ENCODE results near the gene NALCN.

DNA sequence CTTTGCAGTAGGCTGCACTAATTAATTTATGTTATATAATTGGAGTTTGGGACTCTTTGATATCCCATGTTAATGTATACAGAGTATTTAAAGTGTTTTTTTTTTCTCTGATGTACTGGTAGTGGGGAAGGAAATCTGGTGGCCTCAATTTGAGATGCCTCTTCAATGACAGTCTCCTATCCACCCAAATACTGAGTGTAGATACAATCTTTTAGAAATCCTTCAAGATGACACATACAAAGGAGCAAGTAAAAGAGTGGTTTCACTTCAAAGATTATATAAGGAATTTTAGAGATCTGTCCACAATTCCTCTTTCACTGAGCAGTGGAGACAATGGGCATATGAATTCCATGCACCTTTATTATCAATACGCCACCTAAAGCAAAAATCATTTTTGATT is 15.1 kb downstream of the NALCN start:
- TF ChIP-seq, protein P1, sequence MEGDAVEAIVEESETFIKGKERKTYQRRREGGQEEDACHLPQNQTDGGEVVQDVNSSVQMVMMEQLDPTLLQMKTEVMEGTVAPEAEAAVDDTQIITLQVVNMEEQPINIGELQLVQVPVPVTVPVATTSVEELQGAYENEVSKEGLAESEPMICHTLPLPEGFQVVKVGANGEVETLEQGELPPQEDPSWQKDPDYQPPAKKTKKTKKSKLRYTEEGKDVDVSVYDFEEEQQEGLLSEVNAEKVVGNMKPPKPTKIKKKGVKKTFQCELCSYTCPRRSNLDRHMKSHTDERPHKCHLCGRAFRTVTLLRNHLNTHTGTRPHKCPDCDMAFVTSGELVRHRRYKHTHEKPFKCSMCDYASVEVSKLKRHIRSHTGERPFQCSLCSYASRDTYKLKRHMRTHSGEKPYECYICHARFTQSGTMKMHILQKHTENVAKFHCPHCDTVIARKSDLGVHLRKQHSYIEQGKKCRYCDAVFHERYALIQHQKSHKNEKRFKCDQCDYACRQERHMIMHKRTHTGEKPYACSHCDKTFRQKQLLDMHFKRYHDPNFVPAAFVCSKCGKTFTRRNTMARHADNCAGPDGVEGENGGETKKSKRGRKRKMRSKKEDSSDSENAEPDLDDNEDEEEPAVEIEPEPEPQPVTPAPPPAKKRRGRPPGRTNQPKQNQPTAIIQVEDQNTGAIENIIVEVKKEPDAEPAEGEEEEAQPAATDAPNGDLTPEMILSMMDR (IDR thresholded peaks at IDR 0.05), result no peak
- TF ChIP-seq POLR2A (IDR thresholded peaks at IDR 0.05), result no peak

All from esophagus squamous epithelium (tissue), 4 donors.